ENCODE measurements around the gene AIG1.

GRCh38 chr6:143191361-143191760, 130.7 kb downstream of the AIG1 start:
- no peak for TF ChIP-seq EZH2 (IDR thresholded peaks at IDR 0.05; ENCODE audit: borderline replicate concordance, low read depth, low read length, severe bottlenecking)
- no peak for TF ChIP-seq CTCF (IDR thresholded peaks at IDR 0.05; ENCODE audit: borderline replicate concordance, extremely low read depth, low read length, poor library complexity, severe bottlenecking)
